GM12878 (cell line): Measurements from ENCODE around the gene SLC25A13. TPM values are rescaled to one million over a fixed set of nuclear protein-coding genes. Genes with fewer than 3 reads are reported as not detected.

Experiments used
- ATAC-seq: fragments of 200-7000 bp; cut with Tn5 transposase; 3 replicates; pipeline ENCODE4 v1.9.1; 2020; ENCODE audit warnings: mild to moderate bottlenecking, moderate library complexity
- BruUV-seq: library from RNA; stranded (reverse); fragments of 400-500 nt; replicated peaks from 2 replicates; lab custom pipeline; 2021; lab: Mats Ljungman, UMichigan
- CTCF ChIA-PET: fragments of 300-600 bp; sonication (Branson Sonifier 250); formaldehyde crosslinking; extraction: SDS; loops from one replicate; lab custom pipeline; 2021; ENCODE audit warnings: inconsistent platforms; lab: Yijun Ruan, JAX
- POLR2A ChIA-PET: fragments of 350-600 bp; formaldehyde crosslinking; extraction: SDS; loops from one replicate; lab custom pipeline; 2021; ENCODE audit warnings: inconsistent platforms; lab: Charles Lee
- RAD21 ChIA-PET: fragments of 300-600 bp; sonication (Branson Sonifier 250); formaldehyde crosslinking; loops from one replicate; lab custom pipeline; 2023; ENCODE audit warnings: antibody characterized with exemption; ENCODE audit not compliant: unreplicated experiment; lab: Charles Lee
- SMC1A ChIA-PET: fragments of 300-600 bp; sonication (Branson Sonifier 250); formaldehyde crosslinking; loops from one replicate; lab custom pipeline; 2023; ENCODE audit not compliant: unreplicated experiment, uncharacterized antibody; lab: Charles Lee
- DNase-seq: peaks from one replicate; pipeline ENCODE4 v3.0.0-alpha.2; 2011; ENCODE audit warnings: low read depth, low spot score
- FAIRE-seq: peaks from 3 replicates; lab custom pipeline; 2011; peaks lifted over from hg19 to GRCh38; lab: Jason Lieb, UNC
- H2AFZ ChIP-seq: 2 replicates; pipeline ENCODE4 v1.6.0; 2011; ENCODE audit warnings: low read depth, low read length, control low read depth; ENCODE audit not compliant: control insufficient read depth
- H3K27ac ChIP-seq: 2 replicates; pipeline ENCODE4 v1.5.1; 2011; ENCODE audit warnings: control low read depth; ENCODE audit not compliant: control insufficient read depth, insufficient read depth
- H3K27me3 ChIP-seq, 2 experiments: replicated peaks in 1 of 2; 2 replicates each; pipeline versions ENCODE4 v1.6.0 to v1.6.1; 2011; ENCODE audit warnings: low read length in 1 of 2; ENCODE audit not compliant: control insufficient read depth in 2 of 2, insufficient read depth in 2 of 2
- H3K36me3 ChIP-seq, 2 experiments: 2 replicates each; pipeline ENCODE4 v1.5.1; 2011; ENCODE audit warnings: low read length in 1 of 2; ENCODE audit not compliant: control insufficient read depth in 2 of 2, insufficient read depth in 2 of 2
- H3K4me1 ChIP-seq: 2 replicates; pipeline ENCODE4 v1.6.1; 2011; ENCODE audit warnings: mild to moderate bottlenecking, low read length, moderate library complexity, mixed read lengths; ENCODE audit not compliant: control insufficient read depth, insufficient read depth
- H3K4me2 ChIP-seq: 2 replicates; pipeline ENCODE4 v1.6.0; 2011; ENCODE audit warnings: control low read depth; ENCODE audit not compliant: control insufficient read depth, insufficient read depth
- H3K4me3 ChIP-seq: fragments of 200-600 bp; sonication (generic); 2 replicates; pipeline ENCODE4 v1.5.1; 2016
- H3K79me2 ChIP-seq: 2 replicates; pipeline ENCODE4 v1.6.0; 2011; ENCODE audit warnings: low read length; ENCODE audit not compliant: control insufficient read depth, insufficient read depth
- H3K9ac ChIP-seq: 2 replicates; pipeline ENCODE4 v1.8.0; 2011; ENCODE audit warnings: low read length, control low read depth, mixed read lengths; ENCODE audit not compliant: control insufficient read depth, insufficient read depth
- H3K9me3 ChIP-seq: replicated peaks from 3 replicates; pipeline ENCODE4 v1.5.1; 2011; ENCODE audit warnings: mild to moderate bottlenecking, low read length; ENCODE audit not compliant: control insufficient read depth, insufficient read depth
- H4K20me1 ChIP-seq: 2 replicates; pipeline ENCODE4 v1.6.0; 2011; ENCODE audit not compliant: control insufficient read depth, insufficient read depth
- FOXM1 ChIP-seq: IDR thresholded peaks from 2 replicates; pipeline ENCODE4 v1.6.1; 2012; ENCODE audit warnings: low read depth, mild to moderate bottlenecking, inconsistent platforms, low read length, moderate library complexity
- WGBS: methylation state at CpG from one replicate; pipeline ENCODE4 v1.1.6; 2016; ENCODE audit warnings: low lambda C conversion rate; ENCODE audit not compliant: insufficient replicate concordance, insufficient coverage; ENCODE audit errors: missing lambda C conversion rate; 5-methylcytosine and 5-hydroxymethylcytosine counted together
- in situ Hi-C: fragments of 300-500 bp; cut with MboI; formaldehyde crosslinking; loops from 9 replicates; pipeline ENCODE4 v1.14.3; 2018; ENCODE audit warnings: mixed read lengths
- intact Hi-C: fragments of 100-400 bp; cut with micrococcal nuclease; formaldehyde crosslinking; loops from one replicate; pipeline ENCODE4 v1.14.2; 2022; ENCODE audit not compliant: unreplicated experiment
- polyA plus RNA-seq, 11 experiments: library from polyadenylated mRNA; depleted of rRNA in 4 of 11; unstranded in 6 of 11; stranded (reverse) in 5 of 11; fragments of >200 nt; fragmentation: Nextera tagmentation in 4 of 11; fragmentation: Illumina TruSeq in 1 of 11; extraction: Ambion mirVana in 4 of 11; extraction: Trizol in 1 of 11; gene quantifications; 1 replicate in 1 of 11; 2 replicates in 10 of 11; pipeline versions ENCODE4 v1.2.1 to v1.2.3, GENCODE V29; 2011 to 2016; ENCODE audit warnings: inconsistent platforms in 2 of 11, missing spikeins in 2 of 11, low read depth in 1 of 11
- total RNA-seq, 4 experiments: library from RNA; depleted of rRNA in 3 of 4; stranded (reverse); fragments of >200 nt in 3 of 4; fragmentation: Illumina TruSeq in 1 of 4; extraction: Trizol in 1 of 4; gene quantifications; 2 replicates each; pipeline versions ENCODE4 v1.2.1 to v1.2.3, GENCODE V29; 2013 to 2021
- TF ChIP-seq, protein P1 (sequence below): fragments of 450-650 bp; formaldehyde crosslinking; IDR thresholded peaks from 2 replicates; pipeline ENCODE4 v1.5.0; 2022; ENCODE audit warnings: mild to moderate bottlenecking, missing genetic modification characterization
- TF ChIP-seq, protein P2 (sequence below): fragments of 450-650 bp; IDR thresholded peaks from 2 replicates; pipeline ENCODE4 v1.6.1; 2016; ENCODE audit warnings: mild to moderate bottlenecking

Gene SLC25A13
- total and polyA plus RNA-seq, 10 of the 15 experiments (the other 5 are each of a cell fraction or from before 2014, with no cell fraction given): 7.0 to 24.7 (median 18.6) TPM

DNA sequence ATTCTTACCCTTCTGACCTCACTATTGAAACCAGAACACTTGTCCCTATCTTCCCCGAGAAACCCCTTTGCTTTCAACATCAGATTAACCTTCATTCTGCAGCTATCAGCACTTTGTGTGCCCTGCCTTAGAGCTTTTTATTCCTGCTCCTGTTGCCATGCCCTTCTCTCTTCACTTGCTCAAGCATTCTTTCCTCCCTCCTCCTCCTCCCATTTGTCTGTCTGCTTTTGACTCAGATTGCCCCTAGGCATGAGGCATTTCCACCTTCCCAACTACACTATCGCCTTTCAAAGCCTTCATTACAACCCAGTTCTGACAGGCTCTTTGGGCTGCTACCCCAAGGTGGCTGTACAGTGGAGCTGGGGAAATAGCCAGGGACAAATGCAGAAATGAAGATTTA, 143.3 kb downstream of the SLC25A13 start (continued):
- TF ChIP-seq, protein P1, sequence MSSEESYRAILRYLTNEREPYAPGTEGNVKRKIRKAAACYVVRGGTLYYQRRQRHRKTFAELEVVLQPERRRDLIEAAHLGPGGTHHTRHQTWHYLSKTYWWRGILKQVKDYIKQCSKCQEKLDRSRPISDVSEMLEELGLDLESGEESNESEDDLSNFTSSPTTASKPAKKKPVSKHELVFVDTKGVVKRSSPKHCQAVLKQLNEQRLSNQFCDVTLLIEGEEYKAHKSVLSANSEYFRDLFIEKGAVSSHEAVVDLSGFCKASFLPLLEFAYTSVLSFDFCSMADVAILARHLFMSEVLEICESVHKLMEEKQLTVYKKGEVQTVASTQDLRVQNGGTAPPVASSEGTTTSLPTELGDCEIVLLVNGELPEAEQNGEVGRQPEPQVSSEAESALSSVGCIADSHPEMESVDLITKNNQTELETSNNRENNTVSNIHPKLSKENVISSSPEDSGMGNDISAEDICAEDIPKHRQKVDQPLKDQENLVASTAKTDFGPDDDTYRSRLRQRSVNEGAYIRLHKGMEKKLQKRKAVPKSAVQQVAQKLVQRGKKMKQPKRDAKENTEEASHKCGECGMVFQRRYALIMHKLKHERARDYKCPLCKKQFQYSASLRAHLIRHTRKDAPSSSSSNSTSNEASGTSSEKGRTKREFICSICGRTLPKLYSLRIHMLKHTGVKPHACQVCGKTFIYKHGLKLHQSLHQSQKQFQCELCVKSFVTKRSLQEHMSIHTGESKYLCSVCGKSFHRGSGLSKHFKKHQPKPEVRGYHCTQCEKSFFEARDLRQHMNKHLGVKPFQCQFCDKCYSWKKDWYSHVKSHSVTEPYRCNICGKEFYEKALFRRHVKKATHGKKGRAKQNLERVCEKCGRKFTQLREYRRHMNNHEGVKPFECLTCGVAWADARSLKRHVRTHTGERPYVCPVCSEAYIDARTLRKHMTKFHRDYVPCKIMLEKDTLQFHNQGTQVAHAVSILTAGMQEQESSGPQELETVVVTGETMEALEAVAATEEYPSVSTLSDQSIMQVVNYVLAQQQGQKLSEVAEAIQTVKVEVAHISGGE (CRISPR knock-in tag): no peak
- TF ChIP-seq, protein P2, sequence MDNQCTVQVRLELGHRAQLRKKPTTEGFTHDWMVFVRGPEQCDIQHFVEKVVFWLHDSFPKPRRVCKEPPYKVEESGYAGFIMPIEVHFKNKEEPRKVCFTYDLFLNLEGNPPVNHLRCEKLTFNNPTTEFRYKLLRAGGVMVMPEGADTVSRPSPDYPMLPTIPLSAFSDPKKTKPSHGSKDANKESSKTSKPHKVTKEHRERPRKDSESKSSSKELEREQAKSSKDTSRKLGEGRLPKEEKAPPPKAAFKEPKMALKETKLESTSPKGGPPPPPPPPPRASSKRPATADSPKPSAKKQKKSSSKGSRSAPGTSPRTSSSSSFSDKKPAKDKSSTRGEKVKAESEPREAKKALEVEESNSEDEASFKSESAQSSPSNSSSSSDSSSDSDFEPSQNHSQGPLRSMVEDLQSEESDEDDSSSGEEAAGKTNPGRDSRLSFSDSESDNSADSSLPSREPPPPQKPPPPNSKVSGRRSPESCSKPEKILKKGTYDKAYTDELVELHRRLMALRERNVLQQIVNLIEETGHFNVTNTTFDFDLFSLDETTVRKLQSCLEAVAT: no peak

DNA sequence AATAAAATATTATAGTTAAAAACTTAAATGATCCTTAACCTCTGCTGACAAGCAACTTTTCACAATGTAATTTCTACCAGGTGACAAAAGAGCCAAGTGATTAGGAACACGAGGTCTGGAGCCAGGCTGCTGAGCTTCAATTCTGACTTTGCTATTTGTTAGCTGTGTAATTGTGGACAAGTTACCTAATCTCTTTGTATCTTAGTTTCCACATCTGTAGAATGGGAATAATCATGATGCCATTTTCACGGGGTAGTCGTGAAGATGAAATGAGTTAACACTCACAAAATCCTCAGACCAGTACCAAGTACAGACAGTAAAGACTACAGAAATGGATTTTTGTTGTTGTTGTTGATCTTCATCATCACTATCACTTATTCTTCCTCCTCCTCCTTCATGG, 144.5 kb downstream of the SLC25A13 start:
- intact Hi-C loops (no loop called here), in situ Hi-C loops (no loop called here)
- ChIA-PET RAD21 (no interaction called here), SMC1A (interaction anchor here (0.6 kb wide), 1 partner anchor 228 kb away, joined by 3 read pairs; no protein-coding TSS in a partner anchor), POLR2A (no interaction called here), CTCF (no interaction called here)
- H3K4me2 ChIP-seq: no peak overlapping the region
- no peak for ATAC-seq
- no peak overlapping the region for H3K4me3 ChIP-seq
- no peak overlapping the region for H3K27ac ChIP-seq
- no peak for TF ChIP-seq FOXM1
- 94% methylated on average over 3 of the region's 3 CpGs for WGBS
- H3K79me2 ChIP-seq: no peaks in the 10 kb centered on the region
- H3K36me3 ChIP-seq: no peaks in the 10 kb centered on the region; a peak in 3 of 4 replicates
- no peaks in the 10 kb centered on the region for H3K4me1 ChIP-seq
- H3K27me3 ChIP-seq: no peaks in the 10 kb centered on the region
- no peaks in the 10 kb centered on the region for H4K20me1 ChIP-seq
- no TSS peak for BruUV-seq
- no peak overlapping the region for H2AFZ ChIP-seq
- H3K9me3 ChIP-seq: no peaks in the 10 kb centered on the region
- H3K9ac ChIP-seq: no peak overlapping the region
- no peak for DNase-seq
- no peak for FAIRE-seq
